ENCODE results near the gene GDF15. TPM values are rescaled to one million over a fixed set of nuclear protein-coding genes. Genes with fewer than 3 reads are reported as not detected.
"Not testable (repeated sequence)": the region's sequence is repeated elsewhere in the genome, so short reads cannot be mapped to it uniquely, and the experiment has no call there.

GDF15 gene
- total and polyA plus RNA-seq, 2 donors (not counting 1 experiment from before 2014, with no cell fraction given) = 0.19 TPM; not detected in 1

- Mint-ChIP-seq H3K27me3 (no peaks in the 10 kb centered on the region), H3K4me3 (no peak overlapping the region), H3K9me3 (ENCODE audit: insufficient read depth) (no peaks in the 10 kb centered on the region), H3K27ac (no peak overlapping the region), H3K4me1 (no peaks in the 10 kb centered on the region)
- H2AFZ ChIP-seq (ENCODE audit: insufficient read depth, low read depth, low read length, poor library complexity, severe bottlenecking) = no peak overlapping the region
- no peak for ATAC-seq (ENCODE audit: low read depth)
- H3K9ac ChIP-seq (ENCODE audit: low read length) = no peak overlapping the region
- intact Hi-C loops (cut with micrococcal nuclease) = no loop called here
- no peak for DNase-seq
- no peaks in the 10 kb centered on the region for H3K27me3 ChIP-seq (replicated peaks in 1 of 4; ENCODE audit: control extremely low read depth in 1 of 4, control insufficient read depth in 3 of 4, insufficient read depth in 4 of 4, low read length in 3 of 4)
- ChIA-PET POLR2A (no interaction called here), CTCF (interaction anchor here (3.1 to 4.0 kb wide), 2 partner anchors 37 to 61 kb away, joined by 18 to 49 read pairs; no protein-coding TSS in a partner anchor)
- no peak overlapping the region for H3K4me2 ChIP-seq (replicated peaks; ENCODE audit: low read depth, low read length, poor library complexity, severe bottlenecking)
- 100% methylated on average over 6 of the region's 7 CpGs for WGBS (ENCODE audit: insufficient coverage)
- H3K9me3 ChIP-seq (ENCODE audit: control extremely low read depth in 1 of 3, control insufficient read depth in 2 of 3, insufficient read depth in 1 of 3, low read length in 2 of 3) = no peaks in the 10 kb centered on the region
- no peaks in the 10 kb centered on the region for H3K4me1 ChIP-seq (ENCODE audit: control insufficient read depth in 2 of 2, insufficient read depth in 2 of 2, low read length in 2 of 2)
- TF ChIP-seq CTCF (IDR thresholded peaks at IDR 0.05) = no peak
- TF ChIP-seq EZH2 (IDR thresholded peaks at IDR 0.05; ENCODE audit: borderline replicate concordance, insufficient read depth, low read depth, low read length, poor library complexity, severe bottlenecking) = no peak
- no peak overlapping the region for H3K4me3 ChIP-seq (ENCODE audit: control extremely low read depth in 1 of 5, extremely low read depth in 1 of 5, insufficient read depth in 1 of 5, low read depth in 2 of 5, low read length in 4 of 5)
- peaks cover 7% of the 10 kb centered on the region for H4K20me1 ChIP-seq (ENCODE audit: control insufficient read depth, insufficient read depth, low read length, poor library complexity, severe bottlenecking)
- H3K79me2 ChIP-seq (ENCODE audit: control insufficient read depth, insufficient read depth, low read length) = no peaks in the 10 kb centered on the region
- no peak overlapping the region for H3K27ac ChIP-seq (ENCODE audit: low read length in 2 of 2)
- H3K36me3 ChIP-seq (replicated peaks in 1 of 2; ENCODE audit: control extremely low read depth in 1 of 2, control insufficient read depth in 1 of 2, extremely low read depth in 1 of 2, insufficient read depth in 2 of 2, low read length in 1 of 2) = peaks cover 0 to 2% of the 10 kb centered on the region in 2 experiments
These were observed 34.4 kb upstream of the GDF15 start for GRCh38 chr19:18351544-18351943.

- Histone ChIP-seq H3K27ac (ENCODE audit: low read length in 2 of 2) (no peak overlapping the region), H3K27me3 (replicated peaks in 1 of 4; ENCODE audit: control extremely low read depth in 1 of 4, control insufficient read depth in 3 of 4, insufficient read depth in 4 of 4, low read length in 3 of 4) (no peaks in the 10 kb centered on the region), H2AFZ (ENCODE audit: insufficient read depth, low read depth, low read length, poor library complexity, severe bottlenecking) (no peak overlapping the region), H3K9me3 (ENCODE audit: control extremely low read depth in 1 of 3, control insufficient read depth in 2 of 3, insufficient read depth in 1 of 3, low read length in 2 of 3) (peaks cover 0 to 7% (median 0%) of the 10 kb centered on the region in 3 donors), H3K79me2 (ENCODE audit: control insufficient read depth, insufficient read depth, low read length) (no peaks in the 10 kb centered on the region), H3K36me3 (replicated peaks in 1 of 2; ENCODE audit: control extremely low read depth in 1 of 2, control insufficient read depth in 1 of 2, extremely low read depth in 1 of 2, insufficient read depth in 2 of 2, low read length in 1 of 2) (peaks cover 0 to 12% of the 10 kb centered on the region in 2 experiments), H3K4me2 (replicated peaks; ENCODE audit: low read depth, low read length, poor library complexity, severe bottlenecking) (no peak overlapping the region), H4K20me1 (ENCODE audit: control insufficient read depth, insufficient read depth, low read length, poor library complexity, severe bottlenecking) (peaks cover 7% of the 10 kb centered on the region), H3K9ac (ENCODE audit: low read length) (no peak overlapping the region), H3K4me1 (ENCODE audit: control insufficient read depth in 2 of 2, insufficient read depth in 2 of 2, low read length in 2 of 2) (no peaks in the 10 kb centered on the region), H3K4me3 (ENCODE audit: control extremely low read depth in 1 of 5, extremely low read depth in 1 of 5, insufficient read depth in 1 of 5, low read depth in 2 of 5, low read length in 4 of 5) (no peak overlapping the region)
- H3K27ac Mint-ChIP-seq = no peak overlapping the region
- DNase-seq (no peak), ATAC-seq (ENCODE audit: low read depth) (no peak)
- no peak overlapping the region for H3K4me3 Mint-ChIP-seq
- H3K9me3 Mint-ChIP-seq (ENCODE audit: insufficient read depth) = no peaks in the 10 kb centered on the region
- TF ChIP-seq CTCF (IDR thresholded peaks at IDR 0.05) (no peak), EZH2 (IDR thresholded peaks at IDR 0.05; ENCODE audit: borderline replicate concordance, insufficient read depth, low read depth, low read length, poor library complexity, severe bottlenecking) (no peak)
- ChIA-PET POLR2A (interaction anchor here (0.6 to 0.7 kb wide), 2 partner anchors 172 to 287 kb away, joined by 3 to 4 read pairs; no protein-coding TSS in a partner anchor), CTCF (interaction anchor here (1.8 kb wide), 2 partner anchors 35 to 57 kb away, joined by 4 read pairs; no protein-coding TSS in a partner anchor)
- H3K4me1 Mint-ChIP-seq = no peaks in the 10 kb centered on the region
- intact Hi-C loops (cut with micrococcal nuclease) = no loop called here
- no peaks in the 10 kb centered on the region for H3K27me3 Mint-ChIP-seq
- 94% methylated on average over 3 of the region's 8 CpGs for WGBS (ENCODE audit: insufficient coverage)
These were observed 32.5 kb upstream of the GDF15 start for GRCh38 chr19:18353378-18354005.

GRCh38 chr19:18354743-18355142 is 31.2 kb upstream of the GDF15 start:
- H3K27ac Mint-ChIP-seq; DNase-seq; H3K79me2 ChIP-seq (ENCODE audit: control insufficient read depth, insufficient read depth, low read length); H3K4me1 Mint-ChIP-seq; H3K27ac ChIP-seq (ENCODE audit: low read length in 2 of 2); H3K27me3 ChIP-seq (replicated peaks in 1 of 4; ENCODE audit: control extremely low read depth in 1 of 4, control insufficient read depth in 3 of 4, insufficient read depth in 4 of 4, low read length in 3 of 4); H2AFZ ChIP-seq (ENCODE audit: insufficient read depth, low read depth, low read length, poor library complexity, severe bottlenecking); H4K20me1 ChIP-seq (ENCODE audit: control insufficient read depth, insufficient read depth, low read length, poor library complexity, severe bottlenecking); intact Hi-C loops (cut with micrococcal nuclease); H3K4me2 ChIP-seq (replicated peaks; ENCODE audit: low read depth, low read length, poor library complexity, severe bottlenecking); H3K9me3 ChIP-seq (ENCODE audit: control extremely low read depth in 1 of 3, control insufficient read depth in 2 of 3, insufficient read depth in 1 of 3, low read length in 2 of 3); H3K27me3 Mint-ChIP-seq; H3K4me3 Mint-ChIP-seq; H3K4me3 ChIP-seq (ENCODE audit: control extremely low read depth in 1 of 5, extremely low read depth in 1 of 5, insufficient read depth in 1 of 5, low read depth in 2 of 5, low read length in 4 of 5); H3K4me1 ChIP-seq (ENCODE audit: control insufficient read depth in 2 of 2, insufficient read depth in 2 of 2, low read length in 2 of 2); ATAC-seq (ENCODE audit: low read depth); H3K9ac ChIP-seq (ENCODE audit: low read length); H3K9me3 Mint-ChIP-seq (ENCODE audit: insufficient read depth): not testable (repeated sequence)
- CTCF ChIA-PET = interaction anchor here (0.9 to 1.8 kb wide), 3 partner anchors 34 to 78 kb away, joined by 3 to 4 read pairs (median 4); no protein-coding TSS in a partner anchor
- peaks cover 0 to 12% of the 10 kb centered on the region in 2 experiments for H3K36me3 ChIP-seq (replicated peaks in 1 of 2; ENCODE audit: control extremely low read depth in 1 of 2, control insufficient read depth in 1 of 2, extremely low read depth in 1 of 2, insufficient read depth in 2 of 2, low read length in 1 of 2)
- 100% methylated on average over 1 of the region's 7 CpGs for WGBS (ENCODE audit: insufficient coverage)
- POLR2A ChIA-PET = interaction anchor here (0.6 kb wide), 1 partner anchor 195 kb away, joined by 3 read pairs; no protein-coding TSS in a partner anchor
